ENCODE measurements around the gene DPM2. TPM values are rescaled to one million over a fixed set of nuclear protein-coding genes. Genes with fewer than 3 reads are reported as not detected.

The DPM2 gene
- polyA plus RNA-seq, 2 of the 4 experiments (the other 2 are of a cell fraction), result 41.9 to 45.9 TPM

DNA sequence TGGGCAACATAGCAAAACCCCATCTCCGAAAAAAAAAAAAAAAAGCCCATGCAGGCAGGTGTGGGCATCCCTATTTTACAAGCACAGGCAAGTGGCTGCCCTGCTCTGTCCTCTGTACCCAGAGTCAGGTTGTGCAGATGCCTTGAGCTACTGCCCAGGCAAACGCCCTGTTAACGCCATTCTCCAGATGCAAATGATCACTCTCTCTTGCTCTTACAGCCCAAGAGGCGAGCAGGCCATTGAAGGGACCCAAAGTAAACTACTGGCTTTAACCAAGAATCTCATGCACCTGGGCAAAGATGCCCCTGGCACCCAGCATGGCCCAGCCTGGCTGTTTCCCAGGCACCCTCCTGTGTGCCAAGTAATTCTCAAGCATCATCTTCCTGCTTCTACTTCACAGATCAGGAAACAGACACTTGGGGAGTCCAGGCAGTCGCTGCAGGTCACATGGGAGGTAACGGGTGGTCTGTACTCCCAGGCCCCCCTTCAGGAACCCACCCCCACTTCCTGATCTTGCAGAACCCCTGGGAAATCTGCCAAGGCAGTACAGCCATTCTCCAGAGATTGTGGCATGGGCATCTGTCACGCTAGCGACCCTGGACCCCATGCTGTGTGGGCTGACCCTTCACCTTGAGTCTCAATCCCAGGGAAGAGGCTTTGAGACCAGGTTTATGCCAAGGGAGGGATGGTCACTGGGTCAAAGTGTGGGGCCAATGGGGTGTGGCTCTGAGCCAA is 28.9 kb upstream of the DPM2 start:
- POLR2A ChIA-PET, result interaction anchor here (0.7 to 2.1 kb wide), 3 partner anchors 15 to 195 kb away, joined by 4 to 10 read pairs (median 4); partner anchors contain the start of gene EEIG1

GRCh38 chr9:127965953-127966352 is 28.3 kb upstream of the DPM2 start:
- 75% methylated on average over 3 of the region's 6 CpGs for WGBS (ENCODE audit: missing lambda C conversion rate)
- H3K4me3 ChIP-seq, result no peak overlapping the region
- POLR2A ChIA-PET, result interaction anchor here (0.7 to 2.1 kb wide), 5 partner anchors 11 to 195 kb away, joined by 3 to 10 read pairs (median 4); partner anchors contain the start of gene EEIG1
- H3K27ac ChIP-seq, result peak overlapping the region; percentile 89 to 98
- H3K4me1 ChIP-seq, result peaks cover 90% of the 10 kb centered on the region
- ATAC-seq, result peak; percentile 0 to 15; a peak in 4 of 6 replicates
- no peak for FAIRE-seq
- TF ChIP-seq JUNB (IDR thresholded peaks at IDR 0.05) (no peak), RCOR1 (IDR thresholded peaks at IDR 0.05; ENCODE audit: low read depth, low read length) (no peak), JUN (IDR thresholded peaks at IDR 0.05) (0 out of 5 replicates have a peak, but pooled peaks of 1 of the 2 experiments have one; percentile 11)
- no peak for DNase-seq (ENCODE audit: low read depth in 1 of 2, low spot score in 1 of 2)
- no peaks in the 10 kb centered on the region for H3K9me3 ChIP-seq
- CTCF ChIA-PET, result interaction anchor here (0.7 to 19.4 kb wide), 6 partner anchors 10 to 152 kb away, joined by 3 to 365 read pairs (median 7); partner anchors contain the start of gene DPM2
- peak overlapping the region; percentile 98 for H3K4me2 ChIP-seq

More for the DNA sequence above, 28.9 kb upstream of the DPM2 start:
- Histone ChIP-seq H3K4me3 (no peak overlapping the region), H3K4me1 (peaks cover 94% of the 10 kb centered on the region), H3K4me2 (peak overlapping the region; percentile 98), H3K27ac (peak overlapping the region; percentile 89 to 98), H3K9me3 (no peaks in the 10 kb centered on the region)
- no peak for DNase-seq (ENCODE audit: low read depth in 1 of 2, low spot score in 1 of 2)
- 75% methylated on average over 8 of the region's 8 CpGs for WGBS (ENCODE audit: missing lambda C conversion rate)
- CTCF ChIA-PET, result interaction anchor here (0.7 to 19.4 kb wide), 7 partner anchors 9 to 151 kb away, joined by 3 to 365 read pairs (median 9); partner anchors contain the start of gene DPM2
- no peak for FAIRE-seq
- no peak for ATAC-seq
- TF ChIP-seq SMC3 (IDR thresholded peaks at IDR 0.05) (no peak), FOSL2 (IDR thresholded peaks at IDR 0.05) (no peak), FOSL2 (CRISPR knock-in tag; IDR thresholded peaks at IDR 0.05) (no peak), POLR2A (IDR thresholded peaks at IDR 0.05; ENCODE audit: low read length) (no peak), KDM1A (IDR thresholded peaks at IDR 0.05; ENCODE audit: low read depth) (no peak), GATA3 (IDR thresholded peaks at IDR 0.05; ENCODE audit: borderline replicate concordance) (no peak), CTCF (IDR thresholded peaks at IDR 0.05) (no peak), TP53 (CRISPR knock-in tag; IDR thresholded peaks at IDR 0.05) (no peak), NPAS2 (CRISPR knock-in tag; IDR thresholded peaks at IDR 0.05; ENCODE audit: borderline replicate concordance) (no peak)
- TF ChIP-seq, protein P1, sequence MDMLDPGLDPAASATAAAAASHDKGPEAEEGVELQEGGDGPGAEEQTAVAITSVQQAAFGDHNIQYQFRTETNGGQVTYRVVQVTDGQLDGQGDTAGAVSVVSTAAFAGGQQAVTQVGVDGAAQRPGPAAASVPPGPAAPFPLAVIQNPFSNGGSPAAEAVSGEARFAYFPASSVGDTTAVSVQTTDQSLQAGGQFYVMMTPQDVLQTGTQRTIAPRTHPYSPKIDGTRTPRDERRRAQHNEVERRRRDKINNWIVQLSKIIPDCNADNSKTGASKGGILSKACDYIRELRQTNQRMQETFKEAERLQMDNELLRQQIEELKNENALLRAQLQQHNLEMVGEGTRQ (IDR thresholded peaks at IDR 0.05), result no peak

DNA sequence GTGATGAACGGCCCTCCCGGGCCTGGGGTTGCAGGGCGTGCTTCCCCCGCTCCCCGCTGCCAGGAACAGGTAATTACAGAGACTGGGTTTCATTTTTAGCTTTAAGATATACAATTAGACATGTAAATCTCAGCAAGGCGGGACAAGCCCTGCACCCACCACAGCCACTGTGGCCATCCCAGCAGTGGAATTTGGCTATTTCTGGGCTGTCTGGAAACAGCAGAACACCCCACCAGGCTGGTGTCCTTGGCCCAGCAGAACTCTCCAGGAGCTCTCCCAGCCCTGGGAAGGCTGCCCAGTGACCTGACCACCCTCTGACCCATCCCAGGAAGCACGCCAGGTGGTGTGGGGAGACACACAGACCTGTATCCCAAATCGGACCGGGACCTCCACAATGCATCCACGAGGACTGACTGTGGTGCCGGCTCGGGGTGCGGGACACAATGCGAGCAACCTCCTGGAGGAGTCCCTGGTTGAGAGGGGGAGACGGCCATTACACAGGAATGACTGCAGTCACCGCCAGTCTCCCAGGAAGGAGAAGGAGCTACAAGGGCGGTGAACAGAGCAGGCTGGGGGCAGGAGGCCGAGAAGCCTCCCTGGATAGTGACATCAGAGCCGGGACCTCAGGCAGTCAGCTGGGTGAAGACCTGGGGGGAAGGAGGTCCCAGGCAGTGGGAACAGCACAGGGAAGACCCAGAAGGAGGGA is 25.9 kb upstream of the DPM2 start:
- FAIRE-seq, result no peak
- ChIA-PET POLR2A (no interaction called here), CTCF (interaction anchor here (0.6 to 35.7 kb wide), 8 partner anchors 8 to 229 kb away, joined by 3 to 827 read pairs (median 4); partner anchors contain the start of genes DPM2 and TOR2A)
- TF ChIP-seq CHD2 (IDR thresholded peaks at IDR 0.05; ENCODE audit: low read length, partially characterized antibody) (no peak), FOSB (CRISPR knock-in tag; IDR thresholded peaks at IDR 0.05) (no peak), EP300 (IDR thresholded peaks at IDR 0.05) (no peak), ESRRA (IDR thresholded peaks at IDR 0.05; ENCODE audit: borderline replicate concordance, low read length) (no peak), HOXB5 (CRISPR knock-in tag; IDR thresholded peaks at IDR 0.05) (no peak), EHF (CRISPR knock-in tag; IDR thresholded peaks at IDR 0.05) (no peak), SMC3 (IDR thresholded peaks at IDR 0.05) (no peak), SREBF2 (IDR thresholded peaks at IDR 0.05) (no peak), CBX2 (IDR thresholded peaks at IDR 0.05; ENCODE audit: borderline replicate concordance, low read depth) (no peak), HOXA7 (CRISPR knock-in tag; IDR thresholded peaks at IDR 0.05) (no peak), RNF2 (IDR thresholded peaks at IDR 0.05; ENCODE audit: borderline replicate concordance, low read depth) (no peak), PHF8 (IDR thresholded peaks at IDR 0.05; ENCODE audit: borderline replicate concordance, low read depth) (no peak)
- Histone ChIP-seq H3K4me2 (peak overlapping the region; percentile 98), H3K9me3 (no peaks in the 10 kb centered on the region), H3K4me1 (peaks cover 78% of the 10 kb centered on the region), H3K4me3 (no peak overlapping the region), H3K27ac (peak overlapping the region; percentile 89 to 98)
- DNase-seq (ENCODE audit: low read depth in 1 of 2, low spot score in 1 of 2), result no peak
- WGBS (ENCODE audit: missing lambda C conversion rate), result 79% methylated on average over 19 of the region's 19 CpGs
- no peak for ATAC-seq

All from A549 (cell line).